CD4-positive, alpha-beta T cell treated with Interleukin-15 for 1 hour (primary cell): Measurements from ENCODE around the gene TAF1B.
"Not testable (repeated sequence)": the region's sequence is repeated elsewhere in the genome, so short reads cannot be mapped to it uniquely, and the experiment has no call there.

Experiments used
- DNase-seq: peaks from one replicate; pipeline ENCODE4 v3.0.0-alpha.2; 2020

TAF1B gene

GRCh38 chr2:9887513-9887912 lies 44.2 kb downstream of the TAF1B start:
- DNase-seq, result no peak

- DNase-seq, result no peak
Measured at GRCh38 chr2:9889812-9890261, 46.6 kb downstream of the TAF1B start.

GRCh38 chr2:9892236-9892635 lies 49.0 kb downstream of the TAF1B start:
- DNase-seq, result no peak

- no peak for DNase-seq
Measured at GRCh38 chr2:9895669-9896590, 52.7 kb downstream of the TAF1B start.

- DNase-seq, result no peak
Measured at GRCh38 chr2:9897331-9897737, 54.1 kb downstream of the TAF1B start.

GRCh38 chr2:9897846-9898245 lies 54.6 kb downstream of the TAF1B start:
- DNase-seq, result no peak

GRCh38 chr2:9905413-9905812 lies 62.1 kb downstream of the TAF1B start:
- no peak for DNase-seq

- DNase-seq, result no peak
Measured at GRCh38 chr2:9907402-9907801, 64.1 kb downstream of the TAF1B start.

- DNase-seq, result no peak
Measured at GRCh38 chr2:9908639-9909038, 65.4 kb downstream of the TAF1B start.

GRCh38 chr2:9909106-9909505 lies 65.8 kb downstream of the TAF1B start:
- no peak for DNase-seq

- no peak for DNase-seq
Measured at GRCh38 chr2:9910699-9911098, 67.4 kb downstream of the TAF1B start.

GRCh38 chr2:9912468-9912867 lies 69.2 kb downstream of the TAF1B start:
- no peak for DNase-seq

GRCh38 chr2:9914384-9915065 lies 71.3 kb downstream of the TAF1B start:
- no peak for DNase-seq

- no peak for DNase-seq
Measured at GRCh38 chr2:9918275-9918674, 75.0 kb downstream of the TAF1B start.

- DNase-seq, result no peak
Measured at GRCh38 chr2:9919512-9919911, 76.2 kb downstream of the TAF1B start.

- not testable (repeated sequence) for DNase-seq
Measured at GRCh38 chr2:9927020-9927419, 83.7 kb downstream of the TAF1B start.

- no peak for DNase-seq
Measured at GRCh38 chr2:9937258-9937657, 94.0 kb downstream of the TAF1B start.

GRCh38 chr2:9937968-9938367 lies 94.7 kb downstream of the TAF1B start:
- DNase-seq, result no peak

GRCh38 chr2:9939587-9940485 lies 96.6 kb downstream of the TAF1B start:
- no peak for DNase-seq

GRCh38 chr2:9941196-9941995 lies 98.1 kb downstream of the TAF1B start:
- no peak for DNase-seq

GRCh38 chr2:9941996-9942390 lies 98.7 kb downstream of the TAF1B start:
- no peak for DNase-seq

- DNase-seq, result no peak
Measured at GRCh38 chr2:9944330-9944758, 101.1 kb downstream of the TAF1B start.
